IMR-90 (cell line): Measurements from ENCODE around the gene CADM2.

Experiments used
- CEBPB ChIP-seq: IDR thresholded peaks from 2 replicates; pipeline ENCODE4 v1.6.1; 2012; ENCODE audit warnings: low read depth, low read length, improper control_type of control experiment
- TF ChIP-seq, protein P1 (sequence below): fragments of 150-350 bp; IDR thresholded peaks from 2 replicates; pipeline ENCODE4 v1.6.1; 2017; ENCODE audit warnings: mild to moderate bottlenecking, antibody characterized with exemption, low read length, low read depth

DNA sequence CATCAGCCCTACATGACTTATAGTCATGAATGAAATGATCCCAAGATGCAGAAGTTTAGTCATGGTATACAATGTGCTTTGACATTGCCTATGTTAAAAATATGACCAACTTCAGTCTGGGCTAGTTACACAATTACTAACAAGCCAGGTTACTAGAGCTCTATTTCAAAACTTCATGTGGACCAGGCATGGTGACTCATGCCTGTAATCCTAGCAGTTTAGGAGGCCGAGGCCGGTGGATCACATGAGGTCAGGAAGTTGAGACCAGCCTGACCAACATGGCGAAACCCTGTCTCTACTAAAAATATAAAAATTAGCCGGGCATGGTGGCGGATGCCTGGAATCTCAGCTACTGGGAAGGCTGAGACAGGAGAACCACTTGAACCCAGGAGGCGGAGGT is 613.0 kb downstream of the CADM2 start:
- TF ChIP-seq CEBPB, result no peak
- TF ChIP-seq, protein P1, sequence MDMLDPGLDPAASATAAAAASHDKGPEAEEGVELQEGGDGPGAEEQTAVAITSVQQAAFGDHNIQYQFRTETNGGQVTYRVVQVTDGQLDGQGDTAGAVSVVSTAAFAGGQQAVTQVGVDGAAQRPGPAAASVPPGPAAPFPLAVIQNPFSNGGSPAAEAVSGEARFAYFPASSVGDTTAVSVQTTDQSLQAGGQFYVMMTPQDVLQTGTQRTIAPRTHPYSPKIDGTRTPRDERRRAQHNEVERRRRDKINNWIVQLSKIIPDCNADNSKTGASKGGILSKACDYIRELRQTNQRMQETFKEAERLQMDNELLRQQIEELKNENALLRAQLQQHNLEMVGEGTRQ, result no peak
